Superior temporal gyrus (tissue), 1 donor: ENCODE results near the gene NPAS1.
A peak's percentile ranks its signal among the peaks of the same experiment; 100 is the strongest.

Source experiments
- DNase-seq: peaks from one replicate; pipeline ENCODE4 v3.0.0-alpha.2; 2016; ENCODE audit errors: extremely low spot score

Gene NPAS1

DNA sequence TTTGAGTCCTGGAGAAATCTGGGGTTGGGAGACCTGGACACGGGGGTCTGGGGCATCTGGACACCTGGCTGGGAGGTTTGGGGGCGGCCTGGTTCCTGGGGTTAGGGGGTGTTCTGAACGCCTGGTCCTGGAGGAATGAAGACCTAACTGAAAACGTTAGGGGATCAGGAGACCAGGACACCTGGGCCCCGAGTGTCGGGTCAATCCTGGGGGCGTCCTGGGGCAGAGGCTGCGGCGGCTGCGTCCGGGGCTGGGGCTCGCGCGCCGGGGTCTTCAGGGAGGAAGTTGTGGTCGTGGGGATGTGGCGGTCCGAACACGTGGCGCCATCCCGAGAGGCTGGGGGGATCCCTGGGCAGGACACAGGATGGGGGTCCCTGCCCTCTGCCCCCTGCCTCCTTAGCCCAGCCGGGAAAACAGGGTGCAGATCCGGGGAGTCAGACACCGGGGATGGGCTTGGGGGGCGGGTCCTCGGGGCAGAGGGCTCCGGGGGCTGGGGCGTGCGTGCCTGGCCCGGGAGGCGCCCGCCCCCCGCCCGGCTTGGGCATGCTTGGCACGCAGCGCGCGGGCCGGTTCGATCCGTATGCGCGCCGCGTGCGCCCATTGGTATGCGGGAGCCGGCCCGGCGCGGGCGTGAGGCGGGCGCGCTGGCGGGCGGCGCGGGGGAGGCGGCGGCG lies 632 bp downstream of the NPAS1 start:
- no peak for DNase-seq

DNA sequence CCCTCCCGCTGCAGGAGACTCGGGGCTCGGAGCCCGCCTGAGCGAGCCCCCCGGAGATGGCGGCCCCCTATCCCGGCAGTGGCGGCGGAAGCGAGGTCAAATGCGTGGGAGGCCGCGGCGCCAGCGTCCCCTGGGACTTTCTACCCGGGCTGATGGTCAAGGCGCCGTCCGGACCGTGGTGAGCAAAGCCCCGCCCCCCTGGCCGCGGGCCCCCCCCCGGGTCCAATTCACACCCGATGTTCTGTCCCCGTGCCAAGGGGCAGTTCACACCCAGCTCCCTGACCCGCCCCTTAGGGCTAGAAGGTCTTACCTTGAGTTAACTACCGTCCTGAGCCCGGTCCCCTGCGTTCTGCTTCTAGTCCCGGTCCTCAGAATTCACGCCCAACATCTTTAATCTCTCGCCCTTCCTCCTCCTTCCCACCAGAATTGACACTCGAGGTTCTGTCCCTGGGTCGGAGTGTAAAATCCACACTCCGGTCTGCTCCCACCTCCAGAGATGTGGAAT lies 1.4 kb downstream of the NPAS1 start:
- no peak for DNase-seq

DNA sequence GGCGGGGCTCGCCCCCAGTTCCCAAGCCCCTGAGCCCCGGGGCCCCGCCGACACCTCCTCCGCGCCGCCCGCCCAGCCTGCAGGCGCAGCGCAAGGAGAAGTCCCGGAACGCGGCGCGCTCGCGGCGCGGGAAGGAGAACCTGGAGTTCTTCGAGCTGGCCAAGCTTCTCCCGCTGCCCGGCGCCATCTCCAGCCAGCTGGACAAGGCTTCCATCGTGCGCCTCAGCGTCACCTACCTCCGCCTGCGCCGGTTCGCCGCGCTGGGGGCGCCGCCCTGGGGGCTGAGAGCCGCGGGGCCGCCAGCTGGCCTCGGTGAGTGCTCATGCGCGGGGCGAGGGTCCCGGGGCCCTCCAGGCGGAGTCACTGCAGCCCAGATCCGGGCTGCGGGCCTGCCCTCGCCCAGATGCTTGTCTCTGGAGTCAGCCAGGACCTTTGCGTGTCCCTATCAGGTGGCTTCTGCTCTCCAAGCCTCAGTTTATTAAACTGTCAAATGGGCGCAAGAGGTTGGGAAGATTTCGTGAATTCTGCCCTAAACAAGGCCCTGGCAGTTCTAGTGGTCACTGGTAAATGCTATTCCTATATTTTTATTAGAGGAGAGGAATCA lies 2.0 kb downstream of the NPAS1 start:
- no peak for DNase-seq

DNA sequence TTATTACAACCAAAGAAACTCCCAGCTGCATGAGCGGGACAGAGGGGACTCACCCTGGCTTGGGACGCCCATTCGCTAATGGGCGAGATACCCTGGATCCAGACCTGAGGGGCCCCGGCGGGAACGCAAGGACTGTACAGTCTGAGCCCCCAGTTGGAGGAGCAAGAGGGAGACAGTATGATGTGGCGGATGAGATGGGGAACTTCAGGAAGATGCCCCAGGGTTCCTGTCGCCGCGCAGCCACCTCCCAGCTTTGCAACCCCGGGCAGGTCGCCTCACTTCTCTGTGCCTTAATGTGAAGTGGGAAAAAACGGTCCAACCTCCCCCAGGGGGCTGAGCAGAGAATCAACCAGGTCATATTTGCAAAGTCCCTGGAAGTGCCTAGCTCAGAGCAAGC lies 2.5 kb downstream of the NPAS1 start:
- DNase-seq, result no peak

DNA sequence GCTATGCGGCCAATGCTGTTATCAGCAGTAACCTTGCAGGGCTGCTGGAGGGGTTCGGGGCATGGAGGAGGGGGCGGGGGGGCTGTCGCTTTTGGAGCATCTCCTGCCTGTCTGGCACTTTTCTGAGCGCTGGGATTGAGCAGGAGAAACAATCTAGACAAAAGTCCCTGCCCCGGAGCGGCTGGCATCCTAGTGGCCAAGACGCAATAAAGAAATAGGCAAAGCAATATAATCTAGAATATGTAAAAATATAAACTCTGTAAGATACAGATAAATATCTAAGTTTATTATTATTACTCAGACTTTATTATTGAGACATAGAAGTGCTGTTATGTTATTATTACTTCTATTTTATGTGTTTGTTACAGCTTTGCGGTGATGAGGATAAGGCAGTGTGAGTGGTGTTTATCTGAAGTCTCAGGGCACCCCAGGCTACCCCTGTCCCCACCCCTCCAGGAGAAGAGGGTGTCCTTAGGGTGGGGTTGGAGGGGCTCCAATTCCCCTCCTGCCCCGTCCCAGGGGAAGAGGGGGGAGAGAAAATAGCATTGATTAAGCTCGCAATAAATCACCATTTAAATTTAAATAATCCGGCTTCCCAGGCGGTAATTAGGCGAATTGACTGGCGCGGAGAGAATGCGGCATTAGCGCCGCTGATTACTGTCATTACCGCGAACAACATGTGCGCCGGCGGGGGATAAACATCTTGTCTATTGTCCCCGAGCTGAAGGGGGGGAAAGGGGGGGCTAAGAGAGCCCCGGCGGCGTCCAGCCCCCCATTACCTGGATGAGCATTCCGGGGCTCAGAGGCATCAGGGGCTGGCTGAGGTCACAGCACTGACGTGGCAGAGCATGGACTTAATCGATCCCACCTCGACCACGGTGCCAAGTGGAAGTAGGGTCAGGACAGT lies 3.2 kb downstream of the NPAS1 start:
- DNase-seq, result no peak

DNA sequence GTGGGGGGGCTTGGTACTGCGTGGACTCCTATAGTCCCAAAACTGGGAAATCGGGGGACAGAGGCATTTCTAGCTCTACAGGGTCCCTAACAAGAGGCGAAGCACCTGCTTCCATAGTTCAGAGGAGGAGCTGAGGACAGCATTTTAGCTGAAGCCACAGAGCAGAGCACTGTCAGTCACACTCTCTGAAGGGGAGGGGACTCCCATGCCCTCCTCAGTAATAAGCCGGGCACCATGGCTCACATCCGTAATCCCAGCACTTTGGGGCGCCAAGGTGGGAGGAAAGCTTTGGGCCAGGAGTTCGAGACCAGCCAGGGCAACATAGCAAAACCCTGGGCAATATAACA lies 3.8 kb downstream of the NPAS1 start:
- DNase-seq, result no peak

DNA sequence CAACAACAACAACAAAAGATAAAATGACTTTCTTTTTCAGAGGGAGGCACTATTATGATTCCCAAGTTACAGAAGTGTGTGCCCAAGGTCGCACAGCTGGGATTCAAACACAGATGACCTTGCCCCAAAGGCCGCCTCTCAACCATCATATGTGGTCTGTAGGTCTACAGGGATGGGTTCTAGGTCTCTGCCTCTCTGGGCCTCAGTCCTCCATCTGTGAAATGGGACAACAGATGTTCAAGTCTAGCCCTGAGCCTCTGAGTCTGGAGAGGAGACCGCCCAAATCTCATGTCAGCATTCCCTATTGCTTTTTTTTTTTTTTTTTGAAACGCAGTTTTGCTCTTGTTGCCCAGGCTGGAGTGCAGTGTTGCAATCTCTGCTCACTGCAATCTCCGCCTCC lies 4.9 kb downstream of the NPAS1 start:
- DNase-seq, result no peak

DNA sequence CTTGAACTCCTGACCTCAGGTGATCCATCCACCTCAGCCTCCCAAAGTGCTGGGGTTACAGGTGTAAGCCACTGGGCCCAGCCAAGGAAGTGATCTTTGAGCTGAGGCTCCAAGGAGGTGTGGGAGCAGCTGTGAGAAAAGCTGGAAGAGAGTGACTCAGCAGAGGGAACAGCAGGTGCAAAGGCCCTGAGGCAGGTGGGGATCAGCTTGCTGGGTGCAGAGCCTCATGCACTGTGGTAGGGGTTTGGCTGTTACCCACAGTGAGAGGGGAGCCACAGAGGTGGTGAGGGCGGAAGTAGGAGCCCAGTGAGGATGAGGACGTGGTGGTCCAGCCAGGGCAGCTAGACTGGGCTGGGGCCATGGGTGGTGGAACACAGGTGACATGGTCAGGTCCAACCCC lies 6.5 kb downstream of the NPAS1 start:
- no peak for DNase-seq

DNA sequence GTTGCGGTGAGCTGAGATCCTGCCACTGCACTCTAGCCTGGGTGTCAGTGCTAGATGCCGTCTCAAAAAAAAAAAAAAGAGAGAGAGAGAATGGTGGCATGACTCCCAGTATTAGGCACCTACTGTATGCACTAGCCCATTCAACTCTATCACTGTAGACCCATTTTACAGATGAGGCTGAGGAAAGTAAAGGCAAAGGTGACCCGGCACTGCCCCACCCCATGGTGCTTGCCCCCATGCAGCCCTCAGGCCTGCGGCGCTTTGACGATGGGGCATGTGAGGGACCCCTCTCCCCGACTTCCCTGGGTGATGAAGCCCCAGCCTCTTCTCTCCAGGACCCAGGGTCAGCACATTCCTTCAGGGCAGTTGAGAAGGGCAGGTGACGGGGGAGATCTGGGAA lies 7.3 kb downstream of the NPAS1 start:
- DNase-seq, result no peak

DNA sequence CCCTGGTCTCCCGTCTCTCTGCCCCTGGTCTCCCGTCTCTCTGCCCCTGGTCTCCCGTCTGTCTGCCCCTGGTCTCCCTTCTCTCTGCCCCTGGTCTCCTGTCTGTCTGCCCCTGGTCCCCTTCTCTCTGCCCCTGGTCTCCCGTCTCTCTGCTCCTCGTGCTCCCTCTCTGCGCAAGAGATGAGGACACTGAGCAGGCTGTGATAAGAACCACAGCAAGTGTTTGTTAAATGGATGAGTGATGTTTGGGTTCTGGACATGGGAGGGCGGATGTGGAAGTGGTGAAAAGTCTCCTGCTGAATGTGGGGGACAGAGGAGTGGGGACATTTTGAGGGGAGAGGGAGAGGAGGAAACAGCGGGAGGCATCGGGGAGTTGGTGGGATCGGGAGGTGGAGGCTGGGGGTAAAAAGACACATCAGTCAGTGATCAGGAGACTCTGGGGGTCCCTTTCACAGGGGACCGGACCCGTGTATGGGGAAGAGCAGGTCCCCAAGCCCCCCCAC lies 8.0 kb downstream of the NPAS1 start:
- DNase-seq, result no peak

DNA sequence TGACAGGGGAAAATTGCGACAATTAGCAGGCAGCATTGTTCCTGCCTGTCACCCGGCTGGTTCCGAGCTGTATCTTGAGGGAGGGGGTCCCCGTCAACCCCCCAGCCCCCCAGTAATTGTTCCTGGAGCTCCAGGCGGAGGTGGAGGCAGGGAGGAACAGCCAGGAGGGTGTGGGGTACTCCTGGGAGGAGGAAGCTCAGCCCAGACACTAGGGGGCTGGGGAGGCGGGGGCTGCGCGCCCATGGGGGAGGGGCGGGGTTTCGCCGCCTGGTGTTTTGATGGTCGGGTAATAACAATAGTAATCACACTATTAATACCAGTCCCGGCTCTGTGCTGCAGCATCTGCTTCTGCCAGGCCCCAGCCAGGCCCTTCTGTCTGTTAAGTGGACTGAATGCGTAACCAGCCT lies 8.6 kb downstream of the NPAS1 start:
- no peak for DNase-seq

DNA sequence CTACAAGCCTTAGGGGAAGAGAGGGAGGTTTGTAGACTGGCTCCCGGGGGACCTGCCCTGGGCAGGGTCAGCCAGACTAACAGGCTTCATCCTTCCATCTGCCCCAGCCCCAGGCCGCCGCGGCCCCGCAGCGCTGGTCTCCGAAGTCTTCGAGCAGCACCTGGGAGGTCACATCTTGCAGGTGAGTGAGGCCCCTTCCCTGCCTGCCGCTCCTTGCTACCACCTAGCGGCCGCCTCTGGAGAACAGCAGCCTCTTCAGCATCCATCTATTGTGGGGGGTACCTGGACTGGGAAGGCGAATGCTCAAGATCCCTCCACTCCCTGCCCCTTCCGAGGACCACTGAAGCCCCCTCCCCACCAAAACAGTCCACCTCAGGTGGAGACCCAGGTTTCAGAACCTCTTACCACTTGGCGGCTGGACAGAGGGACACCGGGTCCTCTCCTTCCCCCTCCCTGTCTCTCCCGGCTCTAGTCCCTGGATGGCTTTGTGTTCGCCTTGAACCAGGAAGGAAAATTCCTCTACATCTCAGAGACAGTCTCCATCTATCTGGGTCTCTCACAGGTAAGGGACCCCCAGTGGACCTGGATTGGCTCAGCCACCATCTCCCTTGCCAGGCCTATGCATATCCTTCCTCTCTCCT lies 12.7 kb downstream of the NPAS1 start:
- DNase-seq, result peak; percentile 52

DNA sequence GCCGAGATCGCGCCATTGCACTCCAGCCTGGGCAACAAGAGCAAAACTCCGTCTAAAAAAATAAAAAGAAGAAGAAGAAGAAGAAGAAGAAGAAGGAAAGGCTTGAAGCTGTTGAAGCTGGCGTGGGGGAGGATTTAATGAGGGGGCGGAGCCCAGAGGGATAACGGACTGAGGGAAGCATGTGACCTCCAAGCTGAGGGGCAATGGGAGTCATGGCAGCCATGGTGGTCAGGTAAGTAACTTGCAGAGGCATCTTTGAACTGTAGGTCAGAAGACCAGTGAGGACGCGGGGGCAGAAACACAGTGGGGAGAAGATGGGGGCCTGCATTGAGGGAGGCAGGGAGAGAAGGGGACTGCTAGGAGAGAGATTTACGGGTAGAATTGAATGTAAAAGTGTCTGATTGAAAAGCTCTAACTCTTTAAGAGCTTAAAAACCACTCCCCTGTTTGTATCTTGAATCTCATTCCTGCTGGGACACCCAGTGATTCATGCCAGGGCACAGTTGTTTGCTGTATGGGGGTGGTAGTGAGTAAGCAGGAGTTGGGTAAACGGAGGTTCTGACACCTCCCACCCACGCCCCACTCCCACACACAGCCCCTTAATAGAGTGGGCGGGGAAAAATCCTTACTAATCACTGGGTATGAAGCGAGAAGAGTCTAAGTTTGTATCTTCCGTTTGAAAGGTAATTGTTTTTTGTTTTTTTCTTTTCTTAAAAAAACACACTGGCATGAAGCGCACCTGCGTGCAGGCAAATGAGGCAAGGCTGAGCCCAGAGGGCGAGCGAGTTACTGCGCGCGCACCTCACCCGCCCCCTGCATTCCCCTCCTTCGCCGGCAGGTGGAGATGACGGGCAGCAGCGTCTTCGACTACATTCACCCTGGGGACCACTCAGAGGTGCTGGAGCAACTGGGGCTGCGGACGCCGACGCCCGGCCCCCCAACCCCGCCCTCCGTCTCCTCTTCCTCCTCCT lies 15.8 kb downstream of the NPAS1 start:
- DNase-seq, result peak; percentile 84

DNA sequence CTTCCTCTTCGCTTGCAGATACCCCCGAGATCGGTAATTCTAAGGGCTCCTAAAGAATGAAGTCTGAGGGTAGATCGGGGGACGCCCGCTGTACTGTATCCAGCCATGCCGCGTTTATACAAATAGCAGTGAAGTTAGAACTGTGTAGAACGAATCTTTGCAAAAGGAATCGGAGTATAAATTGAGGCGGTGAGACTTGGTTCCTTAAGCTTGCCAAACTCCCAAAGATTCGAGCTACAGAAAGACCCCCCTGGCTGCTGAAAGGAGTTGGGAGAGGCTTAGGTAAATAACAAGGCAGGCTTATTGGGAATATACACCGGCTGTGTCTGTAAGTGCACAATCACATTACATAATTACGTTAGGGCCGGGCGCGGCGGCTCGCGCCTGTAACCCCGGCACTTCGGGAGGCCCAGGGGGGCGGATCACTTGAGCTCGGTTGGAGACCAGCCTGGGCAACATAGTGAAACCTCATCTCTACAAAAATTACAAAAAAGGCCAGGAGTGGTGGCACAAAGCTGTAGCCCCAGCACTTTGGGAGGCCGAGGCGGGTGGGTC lies 16.5 kb downstream of the NPAS1 start:
- peak; percentile 54 for DNase-seq

DNA sequence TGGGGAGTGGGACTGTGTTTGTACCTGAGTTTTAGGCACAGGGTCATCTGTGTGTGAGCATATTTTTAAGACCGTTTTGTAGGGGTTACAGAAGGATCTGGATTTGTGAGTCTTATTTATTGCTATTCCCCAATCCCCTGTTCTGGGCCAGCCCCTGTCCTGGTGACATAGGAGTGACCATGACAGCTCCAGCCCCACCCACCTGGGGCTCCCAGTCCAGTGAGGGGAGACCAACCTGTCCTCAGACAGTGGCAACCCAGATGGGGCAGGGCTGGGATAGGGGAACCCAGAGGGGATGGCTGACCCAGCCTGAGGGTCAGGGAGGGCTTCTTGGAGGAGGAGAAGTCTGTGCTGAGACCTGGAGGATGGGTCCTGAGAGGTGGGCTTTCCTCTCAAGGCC lies 18.1 kb downstream of the NPAS1 start:
- no peak for DNase-seq

DNA sequence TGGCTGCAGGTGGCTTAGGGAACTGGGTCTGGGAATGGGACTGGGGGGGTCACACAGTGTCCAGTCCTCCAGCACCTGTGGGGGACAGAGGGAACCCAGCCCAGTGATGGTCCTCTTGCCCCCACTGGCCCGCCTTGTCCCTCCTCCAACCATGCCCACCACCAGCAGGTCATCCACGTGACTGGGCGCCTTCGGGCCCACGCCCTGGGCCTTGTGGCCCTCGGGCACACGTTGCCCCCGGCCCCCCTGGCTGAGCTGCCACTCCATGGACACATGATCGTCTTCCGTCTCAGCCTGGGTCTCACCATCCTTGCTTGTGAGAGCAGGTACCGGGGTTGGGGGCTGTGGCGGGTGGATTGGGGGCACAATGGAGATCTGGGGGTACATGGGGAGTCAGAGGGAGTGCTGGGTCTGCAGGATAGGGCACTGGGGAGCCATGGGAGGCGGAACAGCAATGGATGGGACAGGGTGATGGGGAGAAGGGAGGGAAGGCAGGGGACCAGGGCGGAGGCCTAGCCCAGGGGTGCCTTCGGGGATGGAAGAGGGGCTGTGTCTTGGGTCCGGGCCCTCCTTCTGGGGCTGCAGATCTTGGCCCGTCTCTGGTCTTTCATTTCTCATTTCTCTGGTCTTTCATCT lies 19.7 kb downstream of the NPAS1 start:
- no peak for DNase-seq

DNA sequence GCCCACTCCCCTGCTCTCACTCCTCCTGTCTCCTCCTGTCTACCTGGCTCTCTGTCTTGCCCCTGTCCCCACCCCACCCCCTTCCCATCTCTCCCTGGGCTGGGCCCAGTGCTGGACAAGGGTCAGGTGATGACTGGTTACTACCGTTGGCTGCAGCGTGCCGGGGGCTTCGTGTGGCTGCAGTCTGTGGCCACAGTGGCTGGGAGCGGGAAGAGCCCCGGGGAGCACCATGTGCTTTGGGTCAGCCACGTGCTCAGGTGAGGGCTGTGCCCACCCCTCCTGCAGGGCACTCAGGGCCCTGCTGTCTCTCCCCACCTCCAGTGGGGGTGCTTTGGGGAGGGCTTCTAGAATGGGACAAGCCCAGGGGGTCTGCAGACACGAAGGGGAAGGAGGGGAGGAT lies 21.2 kb downstream of the NPAS1 start:
- no peak for DNase-seq

DNA sequence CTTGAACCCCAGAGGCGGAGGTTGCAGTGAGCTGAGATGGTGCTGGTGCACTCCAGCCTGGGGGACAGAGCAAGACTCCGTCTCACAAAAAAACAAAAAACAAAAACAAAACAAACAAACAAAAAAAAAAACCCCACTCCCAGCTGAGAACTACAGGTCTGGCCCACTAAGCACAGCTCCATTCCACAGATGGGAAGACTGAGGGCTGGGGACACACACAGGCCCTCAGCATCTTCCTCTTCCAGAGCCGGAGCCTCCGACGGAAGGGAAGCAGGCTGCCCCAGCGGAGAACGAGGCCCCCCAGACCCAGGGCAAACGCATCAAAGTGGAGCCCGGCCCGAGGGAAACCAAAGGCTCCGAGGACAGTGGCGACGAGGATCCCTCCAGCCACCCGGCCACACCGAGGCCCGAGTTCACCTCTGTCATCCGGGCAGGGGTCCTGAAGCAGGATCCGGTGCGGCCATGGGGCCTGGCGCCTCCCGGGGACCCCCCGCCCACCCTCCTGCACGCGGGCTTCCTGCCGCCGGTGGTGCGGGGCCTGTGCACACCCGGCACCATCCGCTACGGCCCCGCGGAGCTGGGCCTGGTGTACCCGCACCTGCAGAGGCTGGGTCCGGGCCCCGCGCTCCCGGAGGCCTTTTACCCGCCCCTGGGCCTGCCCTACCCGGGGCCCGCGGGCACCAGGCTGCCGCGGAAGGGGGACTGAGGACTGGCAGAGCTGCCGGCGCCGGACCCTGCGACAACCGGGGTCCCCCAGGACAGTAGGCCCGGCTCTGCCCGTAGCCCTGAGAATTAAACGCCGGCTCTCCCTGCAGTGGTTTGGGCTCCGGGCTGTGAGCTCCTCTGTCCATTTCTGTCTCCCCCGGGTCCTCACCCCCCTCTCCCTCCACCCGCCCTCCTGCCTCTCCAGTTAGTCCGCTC lies 25.6 kb downstream of the NPAS1 start:
- DNase-seq, result no peak

DNA sequence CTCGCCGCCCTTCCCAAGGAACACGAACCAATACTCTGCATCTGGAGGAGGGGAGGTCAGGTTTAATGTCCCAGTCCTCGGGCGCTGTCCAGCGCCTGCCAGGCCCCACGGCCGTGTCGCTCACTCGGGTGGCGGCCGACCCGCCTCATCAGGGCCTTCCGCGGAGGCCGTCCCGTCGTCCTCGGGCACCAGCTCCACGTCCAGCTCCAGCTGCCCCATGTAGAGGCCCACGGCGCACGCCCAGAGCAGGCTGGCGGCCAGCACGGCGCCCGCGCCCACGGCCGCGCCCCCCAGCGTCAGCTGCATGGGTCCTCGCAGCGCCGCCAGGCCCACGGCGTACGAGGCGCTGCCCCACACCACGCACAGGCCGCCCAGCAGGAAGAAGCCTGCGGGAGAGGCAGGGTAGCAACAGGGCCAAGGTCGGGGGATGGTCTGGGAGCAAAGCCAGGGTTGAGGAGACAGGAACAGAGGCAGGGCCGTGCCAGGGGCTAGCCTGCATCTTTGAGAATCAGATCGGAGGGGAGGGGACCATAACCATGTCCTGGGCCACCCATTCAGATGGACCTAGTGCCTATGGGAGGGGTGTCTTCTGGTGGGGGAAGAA lies 26.3 kb downstream of the NPAS1 start:
- DNase-seq, result no peak
